GM19463 (cell line): ENCODE results near the gene LUZP1.
"Not testable (repeated sequence)": the region's sequence is repeated elsewhere in the genome, so short reads cannot be mapped to it uniquely, and the experiment has no call there.

Experiments used
- ATAC-seq: cut with Tn5 transposase; IDR thresholded peaks from one replicate; pipeline ENCODE4 v1.9.1; 2021; ENCODE audit warnings: mild to moderate bottlenecking, moderate library complexity; ENCODE audit not compliant: unreplicated experiment

Gene LUZP1

DNA sequence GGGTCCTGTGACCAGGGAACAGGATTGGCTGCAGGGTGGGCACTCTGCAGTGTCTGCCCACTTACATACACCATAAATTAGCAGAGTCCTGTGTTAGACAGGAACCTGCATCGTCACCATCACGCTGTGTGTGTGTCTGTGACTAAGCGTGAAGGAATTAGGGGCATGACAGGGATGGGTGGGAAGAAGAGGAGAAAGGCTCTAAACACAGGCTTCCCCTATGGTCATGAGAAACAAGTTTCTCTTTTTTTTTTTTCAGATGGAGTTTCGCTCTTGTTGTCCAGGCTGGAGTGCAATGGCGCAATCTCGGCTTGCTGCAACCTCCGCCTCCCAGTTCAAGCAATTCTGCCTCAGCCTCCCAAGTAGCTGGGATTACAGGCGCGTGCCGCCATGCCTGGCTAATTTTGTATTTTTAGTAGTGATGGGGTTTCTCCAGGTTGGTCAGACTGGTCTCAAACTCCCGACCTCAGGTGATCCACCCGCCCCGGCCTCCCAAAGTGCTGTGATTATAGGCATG is 20.3 kb upstream of the LUZP1 start:
- ATAC-seq, result not testable (repeated sequence)

DNA sequence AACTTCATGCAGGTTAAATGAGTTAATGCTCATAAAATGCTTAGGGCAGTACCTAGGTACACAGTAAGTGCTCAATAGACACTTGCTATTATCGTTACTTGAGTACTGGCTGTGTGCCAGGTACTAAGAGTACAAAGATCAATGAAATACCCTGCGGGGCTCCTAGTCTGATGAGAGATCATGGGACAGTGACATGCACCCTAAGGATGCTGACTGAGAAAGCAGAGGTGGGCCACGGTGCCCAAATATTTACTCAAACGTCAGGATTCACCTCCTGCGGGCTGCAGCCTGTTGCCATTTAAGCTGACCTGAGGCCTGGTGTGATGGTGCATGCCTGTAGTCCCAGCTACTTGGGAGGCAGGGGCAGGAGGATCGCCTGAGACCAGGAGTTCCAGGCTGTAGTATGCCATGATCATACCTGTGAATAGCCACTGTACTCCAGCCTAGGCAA is 19.8 kb upstream of the LUZP1 start:
- no peak for ATAC-seq

DNA sequence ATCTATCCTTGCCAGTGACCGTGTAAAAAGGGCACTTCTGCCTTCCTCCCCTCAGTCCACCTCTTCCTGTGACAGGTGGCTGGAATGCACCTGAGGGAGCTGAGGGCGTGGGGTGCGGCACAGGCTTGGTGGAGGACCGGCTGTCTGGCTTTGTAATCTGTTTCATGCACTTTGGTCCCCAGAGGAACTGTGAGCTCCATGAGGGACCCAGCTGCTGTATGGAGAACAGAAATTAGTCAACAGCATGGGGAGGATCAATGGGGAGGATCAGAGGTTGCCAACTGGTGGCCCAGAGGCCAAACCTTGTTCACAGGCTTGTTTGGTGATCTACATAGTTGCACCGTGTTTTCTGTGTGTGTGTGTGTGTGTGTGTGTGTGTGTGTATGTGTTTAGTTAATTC is 19.0 kb upstream of the LUZP1 start:
- ATAC-seq, result no peak

GRCh38 chr1:23185381-23185780 is 16.7 kb upstream of the LUZP1 start:
- ATAC-seq, result no peak

DNA sequence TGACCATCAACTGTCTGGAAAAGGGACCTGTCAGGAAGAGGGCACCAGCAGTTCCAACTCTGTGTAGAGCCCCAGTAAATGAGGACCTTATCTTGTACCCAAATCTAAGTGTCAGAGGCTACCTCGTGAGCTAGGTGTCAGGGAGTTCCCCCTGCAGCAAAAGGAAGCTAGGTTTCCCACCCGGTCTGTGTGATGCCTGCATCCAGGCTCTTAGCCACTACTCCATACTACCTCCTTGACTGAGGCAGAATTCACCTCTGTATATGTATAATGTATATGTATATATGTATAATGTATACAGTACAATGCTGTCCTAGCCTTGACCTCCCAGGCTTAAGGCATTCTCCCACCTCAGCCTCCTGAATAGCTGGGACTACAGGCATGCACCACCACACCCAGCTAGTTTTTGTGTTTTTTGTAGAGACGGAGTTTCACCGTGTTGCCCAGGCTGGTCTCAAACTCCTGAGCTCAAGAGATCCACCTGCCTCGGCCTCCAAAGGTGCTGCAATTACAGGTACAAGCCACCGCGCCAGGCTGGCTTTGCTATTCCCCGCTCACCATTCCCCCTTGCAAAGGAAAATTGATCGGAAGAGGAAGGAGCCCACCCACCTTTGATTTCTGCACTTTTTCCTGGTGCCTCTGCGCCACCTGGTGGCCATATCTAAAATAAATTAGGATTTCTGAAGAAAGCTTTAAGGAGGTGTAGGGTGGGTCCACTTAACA is 15.7 kb upstream of the LUZP1 start:
- ATAC-seq, result no peak

GRCh38 chr1:23179862-23180261 is 11.2 kb upstream of the LUZP1 start:
- ATAC-seq, result no peak

GRCh38 chr1:23178950-23179349 is 10.3 kb upstream of the LUZP1 start:
- no peak for ATAC-seq

DNA sequence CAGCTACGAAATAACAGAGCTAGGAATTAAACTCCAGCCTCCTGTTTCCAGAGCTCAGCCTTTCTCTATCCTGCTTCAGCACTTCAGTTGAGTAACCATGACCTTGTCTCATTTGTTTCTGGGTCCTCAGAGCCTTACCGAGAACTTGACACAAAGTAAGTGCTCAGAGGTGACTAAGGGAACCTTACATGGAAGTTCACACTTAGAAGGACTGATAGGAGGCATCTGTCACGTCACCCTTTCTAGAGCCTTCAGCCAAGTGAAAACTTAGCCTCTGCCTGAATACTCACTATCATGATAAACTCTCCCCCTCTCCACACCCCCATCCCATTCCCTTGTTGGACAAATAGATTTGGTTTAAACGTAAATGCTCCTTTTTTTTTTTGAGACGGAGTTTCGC is 9.8 kb upstream of the LUZP1 start:
- no peak for ATAC-seq

GRCh38 chr1:23177438-23178380 is 9.1 kb upstream of the LUZP1 start:
- ATAC-seq, result peak; percentile 85

DNA sequence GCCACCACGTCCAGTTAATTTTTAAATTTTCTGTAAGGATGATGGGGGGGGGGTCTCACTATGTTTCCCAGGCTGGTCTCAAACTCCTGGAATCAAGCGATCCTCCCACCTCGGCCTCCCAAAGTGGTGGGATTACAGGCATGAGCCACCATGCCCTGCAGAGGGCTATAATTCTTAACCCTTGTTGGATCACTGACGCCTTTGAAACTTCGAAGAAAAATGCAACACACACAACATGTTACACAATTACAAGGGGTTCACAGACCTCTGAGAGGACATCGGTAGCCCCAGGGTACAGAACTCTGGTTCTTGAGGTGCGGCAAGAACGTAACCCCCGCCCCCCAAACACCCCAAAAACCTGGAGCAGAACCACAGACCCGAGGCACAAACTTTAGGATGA is 8.4 kb upstream of the LUZP1 start:
- ATAC-seq, result no peak

DNA sequence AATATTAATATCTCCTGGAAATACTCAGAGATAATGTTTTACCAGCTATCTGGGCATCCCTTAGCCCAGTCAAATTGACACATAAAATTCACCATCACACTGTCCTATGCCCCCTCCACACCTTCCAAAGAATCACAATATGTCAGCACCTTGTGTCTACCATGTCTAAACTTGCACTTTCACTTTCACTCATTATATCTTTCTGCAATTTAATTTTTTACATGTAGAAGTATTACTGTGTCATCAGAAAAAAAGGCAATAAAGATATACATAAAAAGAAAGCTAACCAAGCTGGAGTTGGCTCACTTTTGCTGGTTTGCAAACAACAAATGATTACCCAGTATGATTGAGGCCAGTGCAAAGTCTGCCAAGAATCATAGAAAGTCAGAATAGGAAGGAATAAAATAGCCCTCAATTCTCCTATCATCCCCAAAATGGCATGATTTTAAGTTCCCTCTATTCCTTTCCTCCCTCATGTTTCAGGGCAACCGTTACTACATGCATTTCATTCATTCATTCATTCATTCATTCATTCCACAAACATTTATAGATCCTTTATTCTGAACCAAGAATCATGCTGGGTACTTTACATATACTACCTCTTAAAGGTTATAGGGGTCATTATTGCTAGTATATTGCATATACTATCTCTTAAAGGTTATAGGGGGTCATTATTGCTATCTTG is 5.9 kb upstream of the LUZP1 start:
- no peak for ATAC-seq

GRCh38 chr1:23171181-23171755 is 2.6 kb upstream of the LUZP1 start:
- ATAC-seq, result no peak

GRCh38 chr1:23169727-23170335 is 1.2 kb upstream of the LUZP1 start:
- ATAC-seq, result no peak

DNA sequence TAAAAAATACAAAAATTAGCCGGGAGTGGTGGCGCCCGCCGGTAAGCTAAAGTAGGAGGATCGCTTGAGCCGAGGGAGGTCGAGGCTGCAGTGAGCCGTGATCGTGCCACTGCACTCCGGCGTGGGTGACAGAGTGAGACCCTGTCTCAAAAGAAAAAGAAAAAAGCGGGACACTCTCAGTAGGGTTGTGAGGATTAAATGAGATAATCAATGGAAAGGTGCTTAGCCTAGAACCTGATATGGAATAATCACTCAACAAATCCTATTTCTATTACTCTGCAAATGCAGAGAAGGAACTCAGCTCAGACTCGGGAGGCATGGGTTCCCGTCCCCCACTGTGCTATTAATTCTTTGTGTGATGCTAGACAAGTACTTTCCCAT is 529 bp upstream of the LUZP1 start:
- no peak for ATAC-seq

- ATAC-seq, result no peak
Observed at GRCh38 chr1:23168079-23168444, 594 bp downstream of the LUZP1 start.

DNA sequence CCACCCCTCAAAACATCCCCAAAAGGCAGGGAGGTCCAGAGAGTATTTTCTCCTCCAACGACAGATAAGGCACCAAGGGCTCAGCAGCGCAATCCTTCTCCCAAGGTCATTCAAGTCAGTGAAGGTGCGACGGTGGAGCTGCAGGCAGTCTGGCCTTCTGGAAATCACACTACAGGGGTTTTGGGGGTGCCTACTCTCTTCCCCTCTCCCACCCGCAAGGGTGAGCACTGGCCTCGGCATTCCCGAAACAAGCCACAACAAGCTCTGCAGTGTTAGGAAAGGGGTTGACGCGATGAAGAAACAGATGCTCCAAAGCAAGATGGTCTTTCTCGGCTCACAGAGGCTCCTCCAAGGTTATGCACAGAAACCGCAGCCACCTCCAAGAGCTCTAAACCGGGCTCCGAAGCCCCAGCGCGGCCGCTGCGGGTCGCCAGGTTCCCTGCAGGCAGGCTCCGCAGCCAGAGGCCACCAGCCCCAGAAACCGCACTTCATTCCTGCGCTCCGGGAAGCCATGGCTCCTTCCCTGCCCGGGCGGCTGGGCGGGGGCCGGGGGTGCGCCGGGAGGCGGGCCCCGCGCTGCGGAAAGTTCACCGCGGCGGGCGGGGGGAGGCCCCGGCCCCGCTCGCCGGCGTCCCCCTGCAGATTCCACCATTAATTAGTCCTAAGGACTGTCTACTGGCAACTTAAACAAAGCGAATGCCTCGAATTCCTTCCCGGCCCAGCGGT is 1.1 kb downstream of the LUZP1 start:
- ATAC-seq, result no peak

GRCh38 chr1:23166854-23167253 is 1.8 kb downstream of the LUZP1 start:
- ATAC-seq, result no peak

DNA sequence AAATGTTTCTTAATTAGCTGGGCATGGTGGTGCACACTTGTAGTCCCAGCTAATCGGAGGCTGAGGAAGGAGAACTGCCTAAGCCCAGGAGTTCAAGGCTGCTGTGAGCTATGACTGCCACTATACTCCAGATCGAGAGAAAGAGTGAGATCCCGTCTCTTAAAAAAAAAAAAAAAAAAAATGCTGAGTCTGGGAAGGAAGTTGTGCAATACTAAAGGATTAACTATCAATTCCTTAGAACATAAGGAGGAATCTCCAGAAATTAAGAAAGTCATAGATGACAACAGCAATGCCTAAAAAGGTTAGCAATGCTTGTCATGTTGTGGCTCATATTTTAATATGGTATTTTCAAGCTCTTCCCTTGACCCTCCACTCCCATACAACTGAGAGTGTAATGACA is 5.3 kb downstream of the LUZP1 start:
- ATAC-seq, result no peak

DNA sequence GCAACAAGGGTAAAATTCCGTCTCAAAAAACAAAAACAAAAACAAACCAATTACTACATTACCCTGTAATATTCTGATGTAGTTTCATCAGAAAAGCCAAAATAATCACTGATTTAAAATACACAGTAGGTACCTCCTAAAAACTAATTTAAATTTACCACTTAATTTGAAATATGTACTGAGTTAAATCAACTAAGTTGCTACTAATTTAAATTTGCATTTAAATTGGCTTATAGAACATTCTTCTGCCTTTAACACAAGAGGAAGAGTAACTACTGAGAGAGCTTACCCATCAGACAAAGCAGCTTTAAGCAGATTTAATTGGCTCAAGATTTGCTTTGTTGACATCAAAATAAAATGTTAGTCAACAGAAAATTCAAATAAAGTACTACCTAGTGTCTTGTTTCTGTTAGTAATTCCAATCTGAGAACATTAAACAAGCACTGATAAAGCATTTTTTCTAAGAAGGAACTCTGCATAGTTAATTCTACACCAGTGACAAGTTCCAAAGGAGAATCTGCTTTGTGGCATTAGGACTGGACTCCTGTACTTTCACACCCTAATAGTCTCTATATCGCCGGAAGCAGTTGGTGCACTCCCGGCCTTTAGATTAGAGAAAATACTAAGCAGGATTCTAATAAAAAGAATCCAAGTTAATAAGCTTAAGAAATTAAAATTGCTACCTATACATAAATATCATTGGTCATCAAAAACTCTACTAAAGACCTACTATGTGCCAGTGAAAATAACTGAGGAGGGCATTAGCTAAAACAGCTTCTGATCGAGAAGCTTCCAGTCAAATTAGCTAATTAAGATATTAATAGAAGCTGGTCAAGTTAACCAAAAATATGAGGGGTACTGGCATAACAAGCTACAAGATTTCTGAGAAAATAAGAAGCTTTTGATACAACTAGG is 8.4 kb downstream of the LUZP1 start:
- ATAC-seq, result no peak
